Stimulated activated CD4-positive, alpha-beta T cell treated with anti-CD3 and anti-CD28 coated beads, Interleukin-2, amount 100 ng/mL, for 48 hours (primary cell): ENCODE data around the gene IGFLR1.

Experiments used
- DNase-seq, 2 donors: peaks; one replicate each; pipeline ENCODE4 v3.0.0-alpha.2; 2020

IGFLR1 gene

GRCh38 chr19:35755550-35756376 is 13.5 kb upstream of the IGFLR1 start:
- DNase-seq = peak in 1 of 2 donors; percentile 54

GRCh38 chr19:35755131-35755549 is 12.9 kb upstream of the IGFLR1 start:
- DNase-seq = no peak

GRCh38 chr19:35754370-35755130 is 12.3 kb upstream of the IGFLR1 start:
- no peak for DNase-seq

GRCh38 chr19:35753634-35754369 is 11.6 kb upstream of the IGFLR1 start:
- DNase-seq = no peak

GRCh38 chr19:35752746-35753350 is 10.6 kb upstream of the IGFLR1 start:
- no peak for DNase-seq

- no peak for DNase-seq
These were observed 9.8 kb upstream of the IGFLR1 start for GRCh38 chr19:35751839-35752745.

GRCh38 chr19:35750167-35750566 is 7.9 kb upstream of the IGFLR1 start:
- DNase-seq = no peak

- DNase-seq = peak; percentile 93 to 97
These were observed 6.1 kb upstream of the IGFLR1 start, which contains the start of gene LIN37 for GRCh38 chr19:35748106-35749020. Gene LIN37, plus strand, starts transcription at chr19:35748576. Its CDS starts 149 bp downstream, at chr19:35748725.

- no peak for DNase-seq
These were observed 4.3 kb upstream of the IGFLR1 start for GRCh38 chr19:35746531-35746930.

GRCh38 chr19:35746087-35746462 is 3.8 kb upstream of the IGFLR1 start:
- no peak for DNase-seq

GRCh38 chr19:35745328-35746086 is 3.3 kb upstream of the IGFLR1 start, which contains the start of the genes PSENEN and U2AF1L4:
Gene PSENEN, plus strand, starts transcription at chr19:35745651. Its CDS starts 280 bp downstream, at chr19:35745931.
Gene U2AF1L4, minus strand, starts transcription at chr19:35745418. Its CDS starts 27 bp downstream, at chr19:35745391.
- DNase-seq = peak; percentile 89

GRCh38 chr19:35744430-35745327 is 2.4 kb upstream of the IGFLR1 start:
- DNase-seq = peak; percentile 82 to 88

- no peak for DNase-seq
These were observed 1.6 kb upstream of the IGFLR1 start for GRCh38 chr19:35743640-35744429.

- DNase-seq = no peak
These were observed 1.1 kb downstream of the IGFLR1 start for GRCh38 chr19:35741203-35741515.

- DNase-seq = peak; percentile 93
These were observed 1.6 kb downstream of the IGFLR1 start for GRCh38 chr19:35740423-35741202.

- no peak for DNase-seq
These were observed 2.2 kb downstream of the IGFLR1 start for GRCh38 chr19:35740108-35740422.
